Vagina (tissue), 2 donors: Measurements from ENCODE around the gene CNTN5.

Experiments used
- POLR2A ChIP-seq, 2 donors: fragments of 450-650 bp; IDR thresholded peaks; one replicate each; pipeline ENCODE4 v1.6.1; 2017; ENCODE audit warnings: antibody characterized with exemption in 2 of 2, mild to moderate bottlenecking in 2 of 2, moderate library complexity in 2 of 2
- POLR2AphosphoS5 ChIP-seq, 2 donors: sonication (generic); formaldehyde crosslinking; IDR thresholded peaks; one replicate each; pipeline ENCODE4 v1.9.0; 2017; ENCODE audit warnings: antibody characterized with exemption in 2 of 2, mild to moderate bottlenecking in 2 of 2, low read depth in 1 of 2; ENCODE audit not compliant: insufficient read depth in 1 of 2
- TF ChIP-seq, protein P1 (sequence below), 3 experiments: fragments of 450-650 bp in 2 of 3; fragments of 200-600 bp in 1 of 3; sonication (generic) in 1 of 3; IDR thresholded peaks; one replicate each; pipeline ENCODE4 v1.5.1; 2017 to 2019; ENCODE audit warnings: antibody characterized with exemption in 3 of 3, mild to moderate bottlenecking in 2 of 3, moderate library complexity in 2 of 3

GRCh38 chr11:100009728-100010127, 989.0 kb downstream of the CNTN5 start:
- TF ChIP-seq POLR2A (IDR thresholded peaks at IDR 0.05) (no peak), POLR2AphosphoS5 (IDR thresholded peaks at IDR 0.05; ENCODE audit: insufficient read depth in 1 of 2, low read depth in 1 of 2) (no peak)
- TF ChIP-seq, protein P1, sequence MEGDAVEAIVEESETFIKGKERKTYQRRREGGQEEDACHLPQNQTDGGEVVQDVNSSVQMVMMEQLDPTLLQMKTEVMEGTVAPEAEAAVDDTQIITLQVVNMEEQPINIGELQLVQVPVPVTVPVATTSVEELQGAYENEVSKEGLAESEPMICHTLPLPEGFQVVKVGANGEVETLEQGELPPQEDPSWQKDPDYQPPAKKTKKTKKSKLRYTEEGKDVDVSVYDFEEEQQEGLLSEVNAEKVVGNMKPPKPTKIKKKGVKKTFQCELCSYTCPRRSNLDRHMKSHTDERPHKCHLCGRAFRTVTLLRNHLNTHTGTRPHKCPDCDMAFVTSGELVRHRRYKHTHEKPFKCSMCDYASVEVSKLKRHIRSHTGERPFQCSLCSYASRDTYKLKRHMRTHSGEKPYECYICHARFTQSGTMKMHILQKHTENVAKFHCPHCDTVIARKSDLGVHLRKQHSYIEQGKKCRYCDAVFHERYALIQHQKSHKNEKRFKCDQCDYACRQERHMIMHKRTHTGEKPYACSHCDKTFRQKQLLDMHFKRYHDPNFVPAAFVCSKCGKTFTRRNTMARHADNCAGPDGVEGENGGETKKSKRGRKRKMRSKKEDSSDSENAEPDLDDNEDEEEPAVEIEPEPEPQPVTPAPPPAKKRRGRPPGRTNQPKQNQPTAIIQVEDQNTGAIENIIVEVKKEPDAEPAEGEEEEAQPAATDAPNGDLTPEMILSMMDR (IDR thresholded peaks at IDR 0.05): no peak
